Tibial nerve (tissue), 3 donors: ENCODE data around the gene ZBED1.

Source experiments
- POLR2A ChIP-seq, 2 donors: fragments of 450-650 bp; IDR thresholded peaks; one replicate each; pipeline ENCODE4 v1.6.1; 2017; ENCODE audit warnings: antibody characterized with exemption in 2 of 2, mild to moderate bottlenecking in 2 of 2, moderate library complexity in 2 of 2
- TF ChIP-seq, protein P1 (sequence below), 5 experiments: fragments of 200-600 bp in 3 of 5; fragments of 450-650 bp in 2 of 5; sonication (generic) in 3 of 5; IDR thresholded peaks; one replicate each; pipeline ENCODE4 v1.5.1; 2016 to 2019; ENCODE audit warnings: antibody characterized with exemption in 5 of 5, mild to moderate bottlenecking in 3 of 5, moderate library complexity in 2 of 5

DNA sequence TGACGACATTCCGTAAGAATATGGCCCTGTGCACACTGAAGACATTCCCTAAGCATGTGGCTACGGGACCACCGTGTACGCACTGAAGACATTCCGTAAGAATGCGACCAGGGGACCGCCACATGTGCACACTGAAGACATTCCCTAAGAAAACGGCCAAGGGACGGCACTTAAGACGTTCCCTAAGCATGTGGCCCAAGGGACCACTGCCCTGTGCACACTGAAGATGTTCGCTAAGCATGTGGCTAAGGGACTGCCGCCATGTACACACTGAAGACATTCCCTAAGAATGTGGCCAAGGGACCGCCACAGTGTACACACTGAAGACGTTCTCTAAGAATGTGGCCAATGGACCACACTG is 21.4 kb downstream of the ZBED1 start:
- TF ChIP-seq, protein P1, sequence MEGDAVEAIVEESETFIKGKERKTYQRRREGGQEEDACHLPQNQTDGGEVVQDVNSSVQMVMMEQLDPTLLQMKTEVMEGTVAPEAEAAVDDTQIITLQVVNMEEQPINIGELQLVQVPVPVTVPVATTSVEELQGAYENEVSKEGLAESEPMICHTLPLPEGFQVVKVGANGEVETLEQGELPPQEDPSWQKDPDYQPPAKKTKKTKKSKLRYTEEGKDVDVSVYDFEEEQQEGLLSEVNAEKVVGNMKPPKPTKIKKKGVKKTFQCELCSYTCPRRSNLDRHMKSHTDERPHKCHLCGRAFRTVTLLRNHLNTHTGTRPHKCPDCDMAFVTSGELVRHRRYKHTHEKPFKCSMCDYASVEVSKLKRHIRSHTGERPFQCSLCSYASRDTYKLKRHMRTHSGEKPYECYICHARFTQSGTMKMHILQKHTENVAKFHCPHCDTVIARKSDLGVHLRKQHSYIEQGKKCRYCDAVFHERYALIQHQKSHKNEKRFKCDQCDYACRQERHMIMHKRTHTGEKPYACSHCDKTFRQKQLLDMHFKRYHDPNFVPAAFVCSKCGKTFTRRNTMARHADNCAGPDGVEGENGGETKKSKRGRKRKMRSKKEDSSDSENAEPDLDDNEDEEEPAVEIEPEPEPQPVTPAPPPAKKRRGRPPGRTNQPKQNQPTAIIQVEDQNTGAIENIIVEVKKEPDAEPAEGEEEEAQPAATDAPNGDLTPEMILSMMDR (IDR thresholded peaks at IDR 0.05) = no peak
- no peak for TF ChIP-seq POLR2A (IDR thresholded peaks at IDR 0.05)
